GM21381 (cell line): ENCODE results near the gene CAMTA1.

Source experiments
- ATAC-seq: cut with Tn5 transposase; IDR thresholded peaks from one replicate; pipeline ENCODE4 v1.9.1; 2021; ENCODE audit warnings: mild to moderate bottlenecking, moderate library complexity; ENCODE audit not compliant: unreplicated experiment

CAMTA1 gene

GRCh38 chr1:7531562-7532340, 746.5 kb downstream of the CAMTA1 start:
- no peak for ATAC-seq

GRCh38 chr1:7533006-7533405, 747.8 kb downstream of the CAMTA1 start:
- no peak for ATAC-seq

- no peak for ATAC-seq
These were observed 749.0 kb downstream of the CAMTA1 start for GRCh38 chr1:7534061-7534825.

GRCh38 chr1:7535016-7535415, 749.8 kb downstream of the CAMTA1 start:
- ATAC-seq: no peak

GRCh38 chr1:7535934-7536878, 751.0 kb downstream of the CAMTA1 start:
- ATAC-seq: no peak

GRCh38 chr1:7536891-7537591, 751.8 kb downstream of the CAMTA1 start:
- no peak for ATAC-seq

GRCh38 chr1:7538033-7538432, 752.8 kb downstream of the CAMTA1 start:
- no peak for ATAC-seq

GRCh38 chr1:7538849-7539768, 753.9 kb downstream of the CAMTA1 start:
- ATAC-seq: no peak

GRCh38 chr1:7539769-7540175, 754.5 kb downstream of the CAMTA1 start:
- ATAC-seq: no peak

- ATAC-seq: no peak
These were observed 755.6 kb downstream of the CAMTA1 start for GRCh38 chr1:7540816-7541215.

GRCh38 chr1:7541629-7542028, 756.4 kb downstream of the CAMTA1 start:
- ATAC-seq: no peak

GRCh38 chr1:7543718-7544090, 758.5 kb downstream of the CAMTA1 start:
- ATAC-seq: no peak

GRCh38 chr1:7549277-7550161, 764.3 kb downstream of the CAMTA1 start:
- no peak for ATAC-seq

- no peak for ATAC-seq
These were observed 765.1 kb downstream of the CAMTA1 start for GRCh38 chr1:7550261-7550865.

- ATAC-seq: no peak
These were observed 765.7 kb downstream of the CAMTA1 start for GRCh38 chr1:7550981-7551380.

GRCh38 chr1:7551442-7551841, 766.2 kb downstream of the CAMTA1 start:
- no peak for ATAC-seq

GRCh38 chr1:7552402-7552801, 767.1 kb downstream of the CAMTA1 start:
- ATAC-seq: no peak

- ATAC-seq: no peak
These were observed 767.9 kb downstream of the CAMTA1 start for GRCh38 chr1:7553042-7553690.
